PC-3 (cell line): Measurements from ENCODE around the gene SPCS2.

Source experiments
- CTCF ChIP-seq: fragments of 300-600 bp; sonication (generic); conservative IDR thresholded peaks from 2 replicates; pipeline ENCODE4 v1.5.1; 2017; ENCODE audit warnings: antibody characterized with exemption, low read depth, mild to moderate bottlenecking, low read length
- EZH2phosphoT487 ChIP-seq: fragments of 300-600 bp; sonication (generic); IDR thresholded peaks from 2 replicates; pipeline ENCODE4 v1.6.1; 2018; ENCODE audit warnings: mild to moderate bottlenecking, antibody characterized with exemption, low read length, borderline replicate concordance

- TF ChIP-seq CTCF (no peak), EZH2phosphoT487 (no peak)
Measured at GRCh38 chr11:74970852-74971395, 21.9 kb downstream of the SPCS2 start.
